Heart left ventricle (tissue), 13 donors: ENCODE results near the gene RIN3.

Experiments
- POLR2A ChIP-seq, 2 donors: fragments of 450-650 bp; IDR thresholded peaks; one replicate each; pipeline ENCODE4 v1.6.1; 2017; ENCODE audit warnings: antibody characterized with exemption in 2 of 2, mild to moderate bottlenecking in 2 of 2, moderate library complexity in 2 of 2
- TF ChIP-seq, protein P1 (sequence below), 12 donors: fragments of 200-600 bp; sonication (generic) in 4 of 12; IDR thresholded peaks; one replicate each; pipeline versions ENCODE4 v1.5.0 to v1.8.0; 2018 to 2022; ENCODE audit warnings: antibody characterized with exemption in 12 of 12, mild to moderate bottlenecking in 5 of 12
- donor health status: ischemic (EF 13 %, LVEDD 7.1; RV severe dilation, severe dysfunction).
- donor health status: DM: no; HTN: yes; CAD: no.
- donor health status: DM: no; HTN: no; CAD: no.
- donor health status: ischemic (EF 25% LVEDD 6.9; RV normal size, moderate dysfunction).
- donor health status: ischemic (EF 25% LVEDD 5.7; RV mildly dilated, moderate dysfunction).
- donor health status: ischemic (EF 35%, LVEDD 5.7; RV mildly dilated, moderate dysfunction).
- donor health status: nonischemic (EF 11% LVEDD 7.7; RV severe dilation, severe dysfunction).
- donor health status: DM: yes; HTN: yes; CAD: no.
- donor health status: PGD.
- donor health status: ischemic (EF 29% LVEDD 5.4; RV normal size, mild dysfunction).
- donor health status: nonischemic (EF 23%, LVEDD 6.1; RV moderate dilation, normal function).

DNA sequence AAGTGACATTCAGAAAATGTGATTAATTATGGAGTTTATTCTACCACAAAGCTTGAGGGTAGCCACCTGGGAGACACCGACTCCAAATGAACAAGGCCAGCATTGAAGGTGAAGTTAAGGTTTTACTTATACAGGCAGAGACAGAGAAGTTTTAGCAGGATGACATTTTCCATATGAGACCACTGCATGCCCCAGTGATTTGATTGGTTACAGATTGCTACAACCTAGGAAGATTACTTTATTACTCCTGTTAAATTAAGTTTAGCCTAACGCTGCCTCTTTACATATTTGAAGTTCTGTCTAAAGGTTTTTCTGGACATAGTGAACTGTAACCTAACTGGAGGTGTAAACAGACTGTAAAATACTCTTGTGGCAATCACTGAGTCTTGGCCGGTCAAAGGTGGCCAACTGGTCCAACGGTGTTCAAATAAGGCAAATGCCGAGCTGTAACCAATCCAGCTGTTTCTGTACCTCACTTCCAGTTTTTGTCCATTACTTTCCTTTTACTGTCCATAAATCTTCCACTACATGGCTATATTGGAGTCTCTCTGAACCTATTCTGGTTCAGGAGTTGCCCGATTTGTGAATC, 57.2 kb downstream of the RIN3 start:
- TF ChIP-seq, protein P1, sequence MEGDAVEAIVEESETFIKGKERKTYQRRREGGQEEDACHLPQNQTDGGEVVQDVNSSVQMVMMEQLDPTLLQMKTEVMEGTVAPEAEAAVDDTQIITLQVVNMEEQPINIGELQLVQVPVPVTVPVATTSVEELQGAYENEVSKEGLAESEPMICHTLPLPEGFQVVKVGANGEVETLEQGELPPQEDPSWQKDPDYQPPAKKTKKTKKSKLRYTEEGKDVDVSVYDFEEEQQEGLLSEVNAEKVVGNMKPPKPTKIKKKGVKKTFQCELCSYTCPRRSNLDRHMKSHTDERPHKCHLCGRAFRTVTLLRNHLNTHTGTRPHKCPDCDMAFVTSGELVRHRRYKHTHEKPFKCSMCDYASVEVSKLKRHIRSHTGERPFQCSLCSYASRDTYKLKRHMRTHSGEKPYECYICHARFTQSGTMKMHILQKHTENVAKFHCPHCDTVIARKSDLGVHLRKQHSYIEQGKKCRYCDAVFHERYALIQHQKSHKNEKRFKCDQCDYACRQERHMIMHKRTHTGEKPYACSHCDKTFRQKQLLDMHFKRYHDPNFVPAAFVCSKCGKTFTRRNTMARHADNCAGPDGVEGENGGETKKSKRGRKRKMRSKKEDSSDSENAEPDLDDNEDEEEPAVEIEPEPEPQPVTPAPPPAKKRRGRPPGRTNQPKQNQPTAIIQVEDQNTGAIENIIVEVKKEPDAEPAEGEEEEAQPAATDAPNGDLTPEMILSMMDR (IDR thresholded peaks at IDR 0.05), result no peak
- no peak for TF ChIP-seq POLR2A (IDR thresholded peaks at IDR 0.05)
